ENCODE results near the gene MSMO1. TPM values are rescaled to one million over a fixed set of nuclear protein-coding genes. Genes with fewer than 3 reads are reported as not detected.

MSMO1 gene
- total RNA-seq, 1 experiment from 2014 or later = 53.9 TPM

- Histone ChIP-seq H3K27ac (ENCODE audit: low read length) (no peak overlapping the region), H3K4me1 (ENCODE audit: control insufficient read depth, insufficient read depth, low read length) (peaks cover 4% of the 10 kb centered on the region; the same call in 1 of the 2 replicates), H3K36me3 (ENCODE audit: control insufficient read depth, insufficient read depth, low read length) (no peaks in the 10 kb centered on the region), H3K4me3 (ENCODE audit: low read depth in 2 of 2, low read length in 2 of 2) (no peak overlapping the region), H3K9me3 (ENCODE audit: control insufficient read depth, insufficient read depth, low read depth, low read length) (no peaks in the 10 kb centered on the region), H3K27me3 (ENCODE audit: control insufficient read depth, insufficient read depth, low read length) (no peaks in the 10 kb centered on the region)
- no peak for TF ChIP-seq CTCF (IDR thresholded peaks at IDR 0.05)
- no peak for TF ChIP-seq POLR2AphosphoS5 (IDR thresholded peaks at IDR 0.05; ENCODE audit: low read depth, low read length)
- no peak for TF ChIP-seq REST (IDR thresholded peaks at IDR 0.05; ENCODE audit: insufficient read depth in 1 of 2, low read depth in 2 of 2, low read length in 1 of 2)
- TF ChIP-seq TCF7L2 (IDR thresholded peaks at IDR 0.05; ENCODE audit: low read depth, low read length) = no peak
- no peak for TF ChIP-seq SIN3A (IDR thresholded peaks at IDR 0.05; ENCODE audit: borderline replicate concordance, insufficient read depth, low read depth, low read length)
- intact Hi-C loops (cut with micrococcal nuclease; ENCODE audit: unreplicated experiment) (no loop called here), in situ Hi-C loops (cut with HindIII; ENCODE audit: low pct_unique_long_range_greater_than_20kb, low sequenced_read_pairs) (no loop called here)
- ATAC-seq = no peak
- no TSS peak for BruUV-seq (replicated peaks)
- DNase-seq (ENCODE audit: low read depth, low spot score) = no peak
- ChIA-PET POLR2A (no interaction called here), CTCF (no interaction called here)
Measured at GRCh38 chr4:165297626-165298025, 29.8 kb upstream of the MSMO1 start.

GRCh38 chr4:165299399-165300060, 27.9 kb upstream of the MSMO1 start:
- Histone ChIP-seq H3K4me1 (ENCODE audit: control insufficient read depth, insufficient read depth, low read length) (peaks cover 4% of the 10 kb centered on the region; the same call in 1 of the 2 replicates), H3K9me3 (ENCODE audit: control insufficient read depth, insufficient read depth, low read depth, low read length) (no peaks in the 10 kb centered on the region), H3K36me3 (ENCODE audit: control insufficient read depth, insufficient read depth, low read length) (no peaks in the 10 kb centered on the region), H3K27ac (ENCODE audit: low read length) (no peak overlapping the region), H3K4me3 (ENCODE audit: low read depth in 2 of 2, low read length in 2 of 2) (no peak overlapping the region), H3K27me3 (ENCODE audit: control insufficient read depth, insufficient read depth, low read length) (no peaks in the 10 kb centered on the region)
- ChIA-PET POLR2A (no interaction called here), CTCF (no interaction called here)
- in situ Hi-C loops (cut with HindIII; ENCODE audit: low pct_unique_long_range_greater_than_20kb, low sequenced_read_pairs) (no loop called here), intact Hi-C loops (cut with micrococcal nuclease; ENCODE audit: unreplicated experiment) (no loop called here)
- ATAC-seq = no peak
- DNase-seq (ENCODE audit: low read depth, low spot score) = no peak
- no peak for TF ChIP-seq TCF7L2 (IDR thresholded peaks at IDR 0.05; ENCODE audit: low read depth, low read length)
- TF ChIP-seq REST (IDR thresholded peaks at IDR 0.05; ENCODE audit: insufficient read depth in 1 of 2, low read depth in 2 of 2, low read length in 1 of 2) = no peak
- BruUV-seq (replicated peaks) = no TSS peak
